Cardiac muscle cell (in vitro differentiated cells and primary cell): ENCODE results near the gene TREML2. TPM values are rescaled to one million over a fixed set of nuclear protein-coding genes. Genes with fewer than 3 reads are reported as not detected.

Experiments used
- DNase-seq, 2 donors: peaks; one replicate each; pipeline versions ENCODE4 v3.0.0 to v3.0.0-alpha.2; 2010 to 2017; ENCODE audit warnings: low read depth in 1 of 2, low spot score in 1 of 2
- H3K27ac ChIP-seq: fragments of 200-600 bp; sonication (generic); 2 replicates; pipeline ENCODE4 v1.5.1; 2016
- H3K27me3 ChIP-seq: fragments of 200-600 bp; sonication (generic); 2 replicates; pipeline ENCODE4 v1.6.0; 2016; ENCODE audit warnings: control low read depth
- H3K36me3 ChIP-seq: fragments of 200-600 bp; sonication (generic); 2 replicates; pipeline ENCODE4 v1.5.1; 2016; ENCODE audit warnings: control low read depth
- H3K4me1 ChIP-seq: fragments of 200-600 bp; sonication (generic); 2 replicates; pipeline ENCODE4 v1.8.1; 2017; ENCODE audit warnings: low read depth, mild to moderate bottlenecking, mixed run types
- H3K4me3 ChIP-seq: fragments of 200-600 bp; sonication (generic); 2 replicates; pipeline ENCODE4 v1.5.1; 2016; ENCODE audit warnings: mild to moderate bottlenecking
- H3K9me3 ChIP-seq: fragments of 200-600 bp; sonication (generic); 2 replicates; pipeline ENCODE4 v1.5.1; 2017; ENCODE audit warnings: low read depth, mild to moderate bottlenecking, control low read depth
- polyA plus RNA-seq: library from polyadenylated mRNA; unstranded; fragments of >200 nt; fragmentation: Nextera tagmentation; extraction: Ambion mirVana; gene quantifications from 2 replicates; pipeline ENCODE4 v1.2.1, GENCODE V29; 2016
- total RNA-seq: library from RNA; depleted of rRNA; stranded (reverse); fragments of >200 nt; gene quantifications from 2 replicates; pipeline ENCODE4 v1.2.3, GENCODE V29; 2016
- TF ChIP-seq, protein P1 (sequence below): IDR thresholded peaks from 2 replicates; pipeline ENCODE4 v1.5.1; 2012; ENCODE audit warnings: low read depth, mild to moderate bottlenecking, low read length

TREML2 gene
- total and polyA plus RNA-seq, 2 experiments from 2014 or later = not detected

DNA sequence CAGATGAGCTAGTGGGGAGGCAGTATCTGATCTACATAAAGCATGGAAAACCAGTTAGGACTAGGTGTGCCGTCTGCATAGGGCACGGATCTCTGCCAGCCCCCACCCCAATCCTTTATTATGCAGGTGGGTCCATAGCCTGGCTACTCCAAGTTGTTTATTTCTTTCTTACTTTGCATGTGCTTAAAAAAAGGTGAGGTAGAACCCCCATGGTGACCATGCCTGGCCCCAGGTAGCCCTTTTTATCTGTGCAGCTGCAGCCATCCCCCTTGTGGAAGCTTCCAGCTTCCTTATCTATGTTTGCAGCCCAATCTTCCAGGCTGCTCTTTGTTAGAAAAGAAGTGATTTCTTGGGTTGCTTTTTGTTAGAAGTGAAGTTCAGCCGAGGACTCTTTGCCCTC, 29.0 kb downstream of the TREML2 start:
- no peak overlapping the region for H3K27ac ChIP-seq

DNA sequence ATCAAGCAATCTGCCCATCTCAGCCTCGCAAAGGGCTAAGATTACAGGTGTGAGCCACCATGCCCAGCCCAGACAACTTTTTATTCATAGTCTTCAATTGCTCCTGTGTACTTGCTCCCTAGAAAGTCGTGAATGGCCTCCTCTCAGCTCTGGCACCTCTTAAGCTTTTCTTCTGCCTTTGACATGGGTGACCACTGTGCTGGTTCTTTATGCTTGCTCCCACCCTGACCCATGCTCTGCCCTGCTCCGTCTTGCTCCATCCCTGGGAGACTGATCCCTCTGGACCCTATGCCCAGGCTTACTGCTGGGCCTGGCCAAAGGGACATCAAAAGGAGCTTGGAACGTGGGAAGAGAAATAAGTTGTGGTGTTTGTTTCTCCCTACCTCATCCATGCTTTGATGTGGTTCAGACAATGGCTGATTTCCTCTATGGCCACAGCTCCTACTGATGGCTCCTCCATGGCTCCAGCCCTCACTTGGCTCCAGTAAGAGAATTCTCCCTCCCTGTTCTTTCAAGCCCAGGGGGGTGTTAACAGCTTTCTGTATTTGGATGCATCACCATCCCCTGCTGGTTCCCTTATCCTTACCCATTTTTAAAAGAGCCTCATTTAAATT, 30.3 kb downstream of the TREML2 start:
- no peak for DNase-seq
- no peaks in the 10 kb centered on the region for H3K36me3 ChIP-seq
- TF ChIP-seq, protein P1, sequence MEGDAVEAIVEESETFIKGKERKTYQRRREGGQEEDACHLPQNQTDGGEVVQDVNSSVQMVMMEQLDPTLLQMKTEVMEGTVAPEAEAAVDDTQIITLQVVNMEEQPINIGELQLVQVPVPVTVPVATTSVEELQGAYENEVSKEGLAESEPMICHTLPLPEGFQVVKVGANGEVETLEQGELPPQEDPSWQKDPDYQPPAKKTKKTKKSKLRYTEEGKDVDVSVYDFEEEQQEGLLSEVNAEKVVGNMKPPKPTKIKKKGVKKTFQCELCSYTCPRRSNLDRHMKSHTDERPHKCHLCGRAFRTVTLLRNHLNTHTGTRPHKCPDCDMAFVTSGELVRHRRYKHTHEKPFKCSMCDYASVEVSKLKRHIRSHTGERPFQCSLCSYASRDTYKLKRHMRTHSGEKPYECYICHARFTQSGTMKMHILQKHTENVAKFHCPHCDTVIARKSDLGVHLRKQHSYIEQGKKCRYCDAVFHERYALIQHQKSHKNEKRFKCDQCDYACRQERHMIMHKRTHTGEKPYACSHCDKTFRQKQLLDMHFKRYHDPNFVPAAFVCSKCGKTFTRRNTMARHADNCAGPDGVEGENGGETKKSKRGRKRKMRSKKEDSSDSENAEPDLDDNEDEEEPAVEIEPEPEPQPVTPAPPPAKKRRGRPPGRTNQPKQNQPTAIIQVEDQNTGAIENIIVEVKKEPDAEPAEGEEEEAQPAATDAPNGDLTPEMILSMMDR = no peak

More for the DNA sequence above, 29.0 kb downstream of the TREML2 start:
- Histone ChIP-seq H3K9me3 (no peaks in the 10 kb centered on the region), H3K4me1 (no peaks in the 10 kb centered on the region), H3K36me3 (no peaks in the 10 kb centered on the region), H3K27me3 (no peaks in the 10 kb centered on the region), H3K4me3 (no peak overlapping the region)
- TF ChIP-seq, protein P1 = no peak
- no peak for DNase-seq

DNA sequence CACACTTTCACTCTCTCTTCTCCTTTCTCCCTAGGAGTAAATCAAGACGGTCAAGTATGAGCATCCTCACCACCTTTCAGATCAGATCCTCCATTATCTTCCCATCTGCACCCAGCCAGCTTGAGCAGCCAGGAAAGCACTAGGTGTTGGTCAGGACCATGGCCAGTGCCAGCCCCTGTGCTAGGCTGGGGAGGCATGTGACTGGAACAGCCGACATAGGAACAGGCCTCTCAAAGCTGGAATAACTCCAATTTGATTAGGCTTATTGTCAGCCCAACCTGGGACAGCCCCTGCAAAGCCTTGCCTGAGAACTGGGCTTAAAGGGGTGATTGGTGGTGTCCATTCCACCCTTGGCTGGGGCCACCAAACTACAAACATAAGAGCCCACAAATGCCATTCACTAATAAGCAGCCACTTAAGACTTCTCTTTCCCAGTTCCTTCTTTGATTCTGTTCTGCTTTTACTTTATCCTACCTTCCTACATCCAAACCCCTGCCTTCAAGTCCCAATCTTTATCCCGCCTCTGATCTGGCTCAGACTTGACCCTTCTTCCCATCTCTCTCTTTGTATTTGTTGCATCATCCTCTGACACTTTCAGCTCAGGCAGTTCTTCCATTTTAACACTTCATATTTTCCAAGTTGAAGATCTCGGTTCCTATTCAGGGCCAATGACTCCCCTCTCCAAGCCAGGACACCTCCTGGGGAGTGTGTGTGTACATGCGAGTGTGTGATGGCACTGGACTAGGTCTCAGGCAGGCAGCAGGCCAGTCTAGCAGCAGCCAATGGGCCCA, 33.6 kb downstream of the TREML2 start:
- H3K4me3 ChIP-seq = no peak overlapping the region
- H3K27me3 ChIP-seq = no peaks in the 10 kb centered on the region
- H3K27ac ChIP-seq = no peak overlapping the region
- no peaks in the 10 kb centered on the region for H3K36me3 ChIP-seq
- H3K9me3 ChIP-seq = no peaks in the 10 kb centered on the region
- DNase-seq = peak; percentile 24 to 79
- no peaks in the 10 kb centered on the region for H3K4me1 ChIP-seq
- TF ChIP-seq, protein P1 = no peak

More for the DNA sequence above, 30.3 kb downstream of the TREML2 start:
- Histone ChIP-seq H3K27me3 (no peaks in the 10 kb centered on the region), H3K4me1 (no peaks in the 10 kb centered on the region), H3K27ac (no peak overlapping the region), H3K4me3 (no peak overlapping the region), H3K9me3 (no peaks in the 10 kb centered on the region)

DNA sequence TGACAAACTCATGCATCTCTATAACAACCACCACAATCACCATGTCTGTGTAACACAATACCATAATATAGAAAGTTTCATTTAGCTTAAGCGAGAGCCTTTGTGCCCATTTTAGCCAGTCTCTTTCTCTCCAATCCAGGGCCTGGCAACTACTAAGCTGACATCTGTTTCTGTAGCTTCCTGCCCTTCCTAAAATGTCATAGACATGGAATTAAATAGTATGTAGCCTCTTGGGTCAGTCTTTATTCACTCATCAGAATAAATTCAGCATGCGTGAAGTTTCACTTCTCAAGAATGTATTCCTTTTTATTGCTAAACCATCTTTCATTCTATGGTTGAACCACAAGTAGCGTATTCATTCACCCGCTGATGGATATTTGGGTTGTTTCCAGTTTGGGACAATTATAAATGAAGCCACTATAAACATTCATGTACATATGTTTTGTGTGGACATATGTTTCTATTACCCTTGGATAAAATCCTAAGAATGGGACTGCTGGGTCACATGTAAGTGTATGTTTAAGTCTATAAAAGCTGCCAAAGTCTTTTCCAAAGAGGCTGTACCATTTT, 36.3 kb downstream of the TREML2 start:
- no peak for DNase-seq
- Histone ChIP-seq H3K36me3 (no peaks in the 10 kb centered on the region), H3K27ac (no peak overlapping the region), H3K9me3 (no peaks in the 10 kb centered on the region), H3K27me3 (no peaks in the 10 kb centered on the region), H3K4me3 (no peak overlapping the region), H3K4me1 (no peaks in the 10 kb centered on the region)
- TF ChIP-seq, protein P1 = no peak

DNA sequence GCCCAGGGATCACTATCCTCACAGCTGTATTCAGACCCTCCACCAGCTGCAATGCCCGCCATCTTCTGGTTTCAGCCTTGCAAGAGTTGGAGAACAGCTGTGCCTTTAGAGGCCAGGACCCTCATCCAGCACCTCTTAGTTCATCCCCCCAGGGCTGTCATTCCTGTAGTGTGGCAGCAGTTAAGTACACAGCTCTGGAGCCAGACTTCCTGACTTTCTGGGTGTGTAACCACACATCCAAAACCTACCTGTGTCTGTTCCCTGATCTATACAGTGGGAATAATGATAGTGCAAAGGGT, 37.6 kb downstream of the TREML2 start:
- no peaks in the 10 kb centered on the region for H3K36me3 ChIP-seq
- no peak for DNase-seq
- TF ChIP-seq, protein P1 = no peak

More for the DNA sequence above, 37.6 kb downstream of the TREML2 start:
- H3K4me1 ChIP-seq = no peaks in the 10 kb centered on the region
- H3K4me3 ChIP-seq = no peak overlapping the region
- H3K27ac ChIP-seq = no peak overlapping the region
- H3K9me3 ChIP-seq = no peaks in the 10 kb centered on the region
- H3K27me3 ChIP-seq = no peaks in the 10 kb centered on the region
